Measurements from ENCODE around the gene POU3F3.
A peak's percentile ranks its signal among the peaks of the same experiment; 100 is the strongest.

POU3F3 gene

DNA sequence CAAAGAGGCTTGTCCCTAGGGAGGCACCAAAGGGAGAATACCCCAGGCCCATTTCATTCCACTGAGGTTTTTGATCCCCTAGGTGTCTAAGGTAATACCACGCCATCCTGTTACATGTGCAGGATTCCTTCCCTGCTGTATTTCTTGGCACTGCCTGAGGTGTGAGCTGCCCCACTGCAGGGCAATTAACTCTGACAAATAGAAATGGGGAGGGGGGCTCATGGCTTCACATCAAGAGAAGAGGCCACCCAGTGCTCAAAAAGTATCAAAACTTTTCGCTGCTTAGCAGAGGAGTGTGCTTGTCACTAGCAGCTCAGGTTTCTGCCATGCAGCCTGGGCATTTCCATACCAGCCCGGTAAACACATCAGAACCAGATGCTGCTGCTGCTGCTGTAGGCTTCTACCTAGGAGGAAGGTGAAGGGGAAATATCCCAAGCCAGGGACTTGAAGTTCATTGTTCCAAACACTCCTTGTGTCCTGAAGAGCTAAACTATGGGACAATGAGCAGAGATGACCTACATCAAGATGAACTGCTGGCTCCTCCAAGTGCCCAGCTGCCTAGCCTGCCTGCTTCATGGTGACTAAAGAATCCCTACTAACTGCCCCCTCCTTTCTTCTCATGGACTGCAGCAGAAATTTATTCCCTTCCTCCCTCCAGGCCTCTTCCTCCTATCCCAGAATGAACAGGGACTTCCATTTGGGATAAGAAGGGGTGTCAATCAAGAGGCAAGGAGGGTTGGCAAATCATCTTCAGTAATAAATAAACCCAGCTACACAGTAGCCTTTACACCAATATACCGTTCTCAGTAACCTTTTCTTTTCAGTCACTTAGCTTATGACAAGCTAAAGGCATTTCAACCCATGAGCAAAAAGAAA lies 16.4 kb downstream of the POU3F3 start:
- H3K36me3 ChIP-seq (replicated peaks): no peaks in the 10 kb centered on the region
- no peak overlapping the region for H3K27ac ChIP-seq
- DNase-seq: no peak
- TF ChIP-seq, protein P1, sequence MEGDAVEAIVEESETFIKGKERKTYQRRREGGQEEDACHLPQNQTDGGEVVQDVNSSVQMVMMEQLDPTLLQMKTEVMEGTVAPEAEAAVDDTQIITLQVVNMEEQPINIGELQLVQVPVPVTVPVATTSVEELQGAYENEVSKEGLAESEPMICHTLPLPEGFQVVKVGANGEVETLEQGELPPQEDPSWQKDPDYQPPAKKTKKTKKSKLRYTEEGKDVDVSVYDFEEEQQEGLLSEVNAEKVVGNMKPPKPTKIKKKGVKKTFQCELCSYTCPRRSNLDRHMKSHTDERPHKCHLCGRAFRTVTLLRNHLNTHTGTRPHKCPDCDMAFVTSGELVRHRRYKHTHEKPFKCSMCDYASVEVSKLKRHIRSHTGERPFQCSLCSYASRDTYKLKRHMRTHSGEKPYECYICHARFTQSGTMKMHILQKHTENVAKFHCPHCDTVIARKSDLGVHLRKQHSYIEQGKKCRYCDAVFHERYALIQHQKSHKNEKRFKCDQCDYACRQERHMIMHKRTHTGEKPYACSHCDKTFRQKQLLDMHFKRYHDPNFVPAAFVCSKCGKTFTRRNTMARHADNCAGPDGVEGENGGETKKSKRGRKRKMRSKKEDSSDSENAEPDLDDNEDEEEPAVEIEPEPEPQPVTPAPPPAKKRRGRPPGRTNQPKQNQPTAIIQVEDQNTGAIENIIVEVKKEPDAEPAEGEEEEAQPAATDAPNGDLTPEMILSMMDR (IDR thresholded peaks at IDR 0.05; ENCODE audit: low read depth, low read length, missing control alignments): no peak
- in situ Hi-C loops (cut with HindIII; ENCODE audit: low pct_ligation_motif_present, low sequenced_read_pairs): no loop called here
- peaks cover 75% of the 10 kb centered on the region for H3K27me3 ChIP-seq (replicated peaks)
- H3K4me3 ChIP-seq (ENCODE audit: low read depth, low read length): no peak overlapping the region

DNA sequence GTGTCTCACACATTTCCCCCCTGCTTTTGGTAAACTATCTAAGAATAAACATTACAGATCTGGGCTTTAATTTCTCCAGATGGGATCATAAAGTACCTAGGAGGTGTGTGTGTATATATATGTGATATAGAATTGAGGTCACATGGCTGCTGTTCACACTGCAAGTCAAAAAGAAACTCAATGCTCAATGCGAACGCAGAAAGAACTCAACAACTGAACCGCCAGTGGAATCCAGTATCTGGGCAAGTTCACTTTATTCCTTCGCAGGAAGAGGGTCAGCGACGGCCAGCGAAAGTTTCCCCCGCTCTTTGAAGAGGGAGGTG lies 17.7 kb downstream of the POU3F3 start:
- peaks cover 62% of the 10 kb centered on the region for H3K27me3 ChIP-seq (replicated peaks)
- H3K36me3 ChIP-seq (replicated peaks): no peaks in the 10 kb centered on the region
- H3K27ac ChIP-seq: no peak overlapping the region
- H3K4me3 ChIP-seq (ENCODE audit: low read depth, low read length): no peak overlapping the region
- TF ChIP-seq, protein P1 (IDR thresholded peaks at IDR 0.05; ENCODE audit: low read depth, low read length, missing control alignments): no peak
- in situ Hi-C loops (cut with HindIII; ENCODE audit: low pct_ligation_motif_present, low sequenced_read_pairs): no loop called here
- DNase-seq: no peak

DNA sequence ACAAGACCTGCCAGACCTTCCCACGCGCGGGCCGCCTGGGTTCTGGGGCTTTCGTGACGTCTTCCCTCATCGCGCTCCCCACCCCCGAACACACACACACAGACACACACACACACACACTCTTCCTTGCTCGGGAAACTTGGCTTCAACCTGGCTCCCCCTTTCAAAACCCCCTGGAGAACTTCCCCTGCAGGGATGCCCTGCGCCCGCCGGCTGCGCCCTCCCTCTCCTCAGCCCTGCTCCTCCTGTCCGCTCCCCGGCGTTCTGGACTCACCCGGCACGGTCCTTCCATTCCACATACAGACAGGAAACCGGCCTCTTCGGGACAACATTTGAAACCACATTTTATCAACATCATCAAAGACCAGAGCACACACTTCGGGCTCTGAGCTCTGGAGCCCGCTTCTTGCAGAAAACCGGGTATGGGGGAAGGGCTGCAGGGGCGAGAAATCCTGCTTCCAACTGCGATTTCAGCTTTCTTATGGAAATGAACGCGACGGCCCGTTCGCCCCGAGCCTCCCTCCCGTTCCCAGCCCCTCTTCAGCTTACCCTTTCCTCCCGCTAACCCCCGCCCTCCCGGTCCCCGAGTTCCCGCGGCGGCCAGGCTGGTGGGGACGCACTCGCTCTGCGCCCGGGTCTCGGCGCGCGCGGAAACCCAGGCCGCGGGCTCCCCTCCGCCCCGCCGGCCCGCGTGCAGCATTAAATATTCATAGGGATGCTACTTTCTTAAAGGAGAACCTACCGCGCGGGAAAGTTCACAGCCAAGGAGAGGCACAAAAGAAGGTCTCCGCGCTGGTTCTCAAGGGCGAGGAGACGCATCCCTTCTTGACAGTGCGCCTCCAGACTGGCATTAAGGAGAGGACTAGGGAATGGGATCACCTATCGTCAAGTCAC lies 18.3 kb downstream of the POU3F3 start:
- Histone ChIP-seq H3K27me3 (replicated peaks) (peaks cover 56% of the 10 kb centered on the region), H3K27ac (no peak overlapping the region), H3K36me3 (replicated peaks) (no peaks in the 10 kb centered on the region), H3K4me3 (ENCODE audit: low read depth, low read length) (no peak overlapping the region)
- TF ChIP-seq, protein P1 (IDR thresholded peaks at IDR 0.05; ENCODE audit: low read depth, low read length, missing control alignments): no peak
- DNase-seq: no peak
- in situ Hi-C loops (cut with HindIII; ENCODE audit: low pct_ligation_motif_present, low sequenced_read_pairs): no loop called here

DNA sequence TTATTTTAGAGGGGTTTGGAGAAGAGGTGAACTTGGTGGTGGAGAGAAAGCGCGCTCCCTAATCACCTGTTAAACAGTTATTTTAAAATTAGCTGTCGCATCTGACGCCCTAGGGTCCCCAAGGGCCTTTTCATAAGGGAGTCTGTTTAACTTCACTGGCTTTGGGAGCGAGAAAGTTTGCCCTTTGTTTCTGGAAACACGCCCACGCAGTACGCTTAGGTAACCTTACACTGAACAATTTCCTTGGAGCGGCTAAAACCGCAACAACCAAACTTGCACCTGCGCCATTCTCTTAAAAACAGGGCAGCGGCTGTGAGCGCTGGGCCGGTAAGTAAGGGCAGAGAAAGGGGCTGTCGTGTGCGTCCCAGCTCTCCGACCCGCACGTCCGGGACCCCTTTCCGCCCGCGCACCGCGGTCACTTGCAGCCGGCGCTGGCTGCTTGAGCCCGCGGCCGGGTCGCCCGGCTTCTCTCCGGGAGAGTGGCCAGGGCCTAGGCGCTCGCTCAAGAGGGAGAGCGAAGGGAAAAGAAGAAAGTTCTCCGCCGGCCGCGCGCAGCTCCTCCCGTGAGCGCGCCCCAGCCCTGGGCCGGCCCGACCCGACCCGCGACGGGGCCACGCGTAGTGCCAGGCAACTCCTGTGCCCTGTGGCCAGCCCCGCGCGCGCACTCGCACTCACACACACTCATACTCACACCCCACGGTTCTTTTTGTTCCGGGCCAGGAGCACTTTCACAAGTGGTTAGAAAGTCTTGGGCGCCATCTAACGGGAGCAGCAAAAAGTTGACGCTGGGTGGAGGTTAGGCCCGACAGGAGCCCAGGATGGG lies 19.2 kb downstream of the POU3F3 start:
- in situ Hi-C loops (cut with HindIII; ENCODE audit: low pct_ligation_motif_present, low sequenced_read_pairs): no loop called here
- peak overlapping the region; percentile 47 for H3K4me3 ChIP-seq (ENCODE audit: low read depth, low read length)

DNA sequence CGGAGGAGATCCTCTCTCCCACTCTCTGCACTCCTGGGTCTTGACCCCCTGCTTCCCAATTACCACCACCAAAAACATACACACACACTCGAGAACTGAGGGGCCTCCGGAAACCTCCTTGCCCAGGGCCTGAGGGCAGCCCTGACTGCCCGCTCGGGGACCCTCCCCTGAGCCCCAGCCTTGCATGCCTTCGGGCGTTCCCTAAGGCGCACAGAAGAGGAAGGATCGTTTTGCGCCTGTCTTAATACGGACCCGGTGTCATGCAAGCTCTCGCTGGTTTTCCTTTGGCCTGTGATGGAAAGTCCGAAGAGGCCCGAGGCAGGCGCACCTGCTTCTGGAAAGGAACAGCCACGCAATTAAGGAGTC lies 19.8 kb downstream of the POU3F3 start:
- no peaks in the 10 kb centered on the region for H3K36me3 ChIP-seq (replicated peaks)
- TF ChIP-seq, protein P1 (IDR thresholded peaks at IDR 0.05; ENCODE audit: low read depth, low read length, missing control alignments): no peak
- H3K27me3 ChIP-seq (replicated peaks): peaks cover 42% of the 10 kb centered on the region
- no peak overlapping the region for H3K27ac ChIP-seq
- in situ Hi-C loops (cut with HindIII; ENCODE audit: low pct_ligation_motif_present, low sequenced_read_pairs): no loop called here
- H3K4me3 ChIP-seq (ENCODE audit: low read depth, low read length): no peak overlapping the region
- no peak for DNase-seq

More for the DNA sequence above, 19.2 kb downstream of the POU3F3 start:
- TF ChIP-seq, protein P1 (IDR thresholded peaks at IDR 0.05; ENCODE audit: low read depth, low read length, missing control alignments): peak; percentile 79
- peak; percentile 50 for DNase-seq
- H3K27ac ChIP-seq: no peak overlapping the region
- no peaks in the 10 kb centered on the region for H3K36me3 ChIP-seq (replicated peaks)
- peaks cover 48% of the 10 kb centered on the region for H3K27me3 ChIP-seq (replicated peaks)
